GM18517 (cell line): ENCODE measurements around the gene GUCY2F.

Experiments used
- ATAC-seq: cut with Tn5 transposase; IDR thresholded peaks from one replicate; pipeline ENCODE4 v1.9.1; 2021; ENCODE audit warnings: mild to moderate bottlenecking, moderate library complexity; ENCODE audit not compliant: unreplicated experiment

The GUCY2F gene

GRCh38 chrX:109481986-109482385 is at the start of gene GUCY2F:
GUCY2F (minus strand) TSS chrX:109482086; CDS start chrX:109475936, 6,150 bp downstream.
- no peak for ATAC-seq

- no peak for ATAC-seq
Measured at GRCh38 chrX:109519001-109519400, 37.1 kb upstream of the GUCY2F start.

GRCh38 chrX:109511113-109511512 is 29.2 kb upstream of the GUCY2F start:
- no peak for ATAC-seq

GRCh38 chrX:109508915-109509314 is 27.0 kb upstream of the GUCY2F start:
- no peak for ATAC-seq

- ATAC-seq, result no peak
Measured at GRCh38 chrX:109501176-109501575, 19.3 kb upstream of the GUCY2F start.

GRCh38 chrX:109498434-109498833 is 16.5 kb upstream of the GUCY2F start:
- no peak for ATAC-seq

GRCh38 chrX:109489174-109489573 is 7.3 kb upstream of the GUCY2F start:
- ATAC-seq, result no peak

- ATAC-seq, result peak; percentile 45
Measured at GRCh38 chrX:109487640-109488039, 5.8 kb upstream of the GUCY2F start.

- peak; percentile 79 for ATAC-seq
Measured at GRCh38 chrX:109485470-109486340, 3.8 kb upstream of the GUCY2F start.

GRCh38 chrX:109484886-109485285 is 3.0 kb upstream of the GUCY2F start:
- no peak for ATAC-seq

GRCh38 chrX:109475174-109475891 is 6.6 kb downstream of the GUCY2F start:
- ATAC-seq, result no peak

GRCh38 chrX:109472939-109473735 is 8.7 kb downstream of the GUCY2F start:
- no peak for ATAC-seq

- no peak for ATAC-seq
Measured at GRCh38 chrX:109464231-109464630, 17.7 kb downstream of the GUCY2F start.

GRCh38 chrX:109463784-109464183 is 18.1 kb downstream of the GUCY2F start:
- no peak for ATAC-seq

GRCh38 chrX:109448282-109448938 is 33.5 kb downstream of the GUCY2F start:
- ATAC-seq, result no peak

GRCh38 chrX:109441266-109441665 is 40.6 kb downstream of the GUCY2F start:
- no peak for ATAC-seq

- no peak for ATAC-seq
Measured at GRCh38 chrX:109440475-109440874, 41.4 kb downstream of the GUCY2F start.

- no peak for ATAC-seq
Measured at GRCh38 chrX:109409181-109409580, 72.7 kb downstream of the GUCY2F start.

- no peak for ATAC-seq
Measured at GRCh38 chrX:109403922-109404321, 78.0 kb downstream of the GUCY2F start.

GRCh38 chrX:109399831-109400230 is 82.1 kb downstream of the GUCY2F start:
- ATAC-seq, result no peak

- ATAC-seq, result no peak
Measured at GRCh38 chrX:109398833-109399232, 83.1 kb downstream of the GUCY2F start.
